Uterus (tissue), 2 donors: ENCODE results near the gene NATD1.

ENCODE experiments used
- CTCF ChIP-seq, 4 experiments: fragments of 200-600 bp in 2 of 4; fragments of 450-650 bp in 2 of 4; sonication (generic) in 2 of 4; IDR thresholded peaks; one replicate each; pipeline ENCODE4 v1.5.1; 2016 to 2019; ENCODE audit warnings: antibody characterized with exemption in 4 of 4, mild to moderate bottlenecking in 2 of 4, moderate library complexity in 1 of 4
- POLR2A ChIP-seq, 2 donors: fragments of 450-650 bp; IDR thresholded peaks; one replicate each; pipeline ENCODE4 v1.6.1; 2016; ENCODE audit warnings: antibody characterized with exemption in 2 of 2, mild to moderate bottlenecking in 1 of 2, moderate library complexity in 1 of 2

- TF ChIP-seq POLR2A (IDR thresholded peaks at IDR 0.05) (no peak), CTCF (IDR thresholded peaks at IDR 0.05) (no peak)
Observed at GRCh38 chr17:21258593-21258992, 5.4 kb upstream of the NATD1 start.
